HEK293 (cell line): ENCODE measurements around the gene FCMR.

Experiments used
- GLI4 ChIP-seq: fragments of 450-650 bp; formaldehyde crosslinking; IDR thresholded peaks from 2 replicates; pipeline ENCODE4 v1.5.1; 2016; ENCODE audit warnings: missing biosample characterization, missing genetic modification characterization
- GLIS1 ChIP-seq: fragments of 450-650 bp; formaldehyde crosslinking; IDR thresholded peaks from 2 replicates; pipeline ENCODE4 v1.5.1; 2016; ENCODE audit warnings: missing biosample characterization, missing genetic modification characterization
- ZFP3 ChIP-seq: fragments of 450-650 bp; formaldehyde crosslinking; IDR thresholded peaks from 2 replicates; pipeline ENCODE4 v1.5.1; 2016; ENCODE audit warnings: low read depth, missing biosample characterization, missing genetic modification characterization
- ZNF184 ChIP-seq: fragments of 450-650 bp; IDR thresholded peaks from 2 replicates; pipeline ENCODE4 v1.5.1; 2018; ENCODE audit warnings: missing biosample characterization, mild to moderate bottlenecking, missing genetic modification characterization
- ZNF747 ChIP-seq: fragments of 450-650 bp; formaldehyde crosslinking; IDR thresholded peaks from 2 replicates; pipeline ENCODE4 v1.5.1; 2016; ENCODE audit warnings: missing biosample characterization, missing genetic modification characterization
- TF ChIP-seq, protein P1 (sequence below): fragments of 450-650 bp; formaldehyde crosslinking; IDR thresholded peaks from 2 replicates; pipeline ENCODE4 v1.5.1; 2016; ENCODE audit warnings: missing biosample characterization, missing genetic modification characterization
- TF ChIP-seq, protein P2 (sequence below): fragments of 450-650 bp; formaldehyde crosslinking; IDR thresholded peaks from 2 replicates; pipeline ENCODE4 v1.5.1; 2016; ENCODE audit warnings: missing biosample characterization, missing genetic modification characterization
- TF ChIP-seq, protein P3 (sequence below): fragments of 450-650 bp; formaldehyde crosslinking; IDR thresholded peaks from 2 replicates; pipeline ENCODE4 v1.5.1; 2016; ENCODE audit warnings: missing biosample characterization, missing genetic modification characterization
- TF ChIP-seq, protein P4 (sequence below): fragments of 450-650 bp; formaldehyde crosslinking; IDR thresholded peaks from 2 replicates; pipeline ENCODE4 v1.5.1; 2016; ENCODE audit warnings: missing biosample characterization, missing genetic modification characterization, low read depth

DNA sequence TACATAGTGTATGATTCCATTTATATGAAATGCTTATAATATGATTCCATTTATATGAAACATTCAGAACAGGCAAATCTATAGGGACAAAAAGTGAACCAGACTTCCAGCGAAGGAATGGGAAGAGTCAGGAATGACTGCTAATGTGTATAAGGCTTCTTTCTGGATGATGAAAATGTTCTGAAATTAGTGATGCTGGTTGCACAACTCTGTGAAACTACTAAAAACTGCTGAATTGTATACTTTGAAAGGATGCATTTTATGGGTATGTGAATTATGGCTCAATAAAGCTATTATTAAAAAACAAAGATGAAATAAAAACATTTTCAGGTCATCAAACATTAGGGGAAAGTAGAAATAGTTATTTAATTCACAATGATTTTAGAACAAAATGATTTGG is 38.6 kb downstream of the FCMR start:
- TF ChIP-seq, protein P1, sequence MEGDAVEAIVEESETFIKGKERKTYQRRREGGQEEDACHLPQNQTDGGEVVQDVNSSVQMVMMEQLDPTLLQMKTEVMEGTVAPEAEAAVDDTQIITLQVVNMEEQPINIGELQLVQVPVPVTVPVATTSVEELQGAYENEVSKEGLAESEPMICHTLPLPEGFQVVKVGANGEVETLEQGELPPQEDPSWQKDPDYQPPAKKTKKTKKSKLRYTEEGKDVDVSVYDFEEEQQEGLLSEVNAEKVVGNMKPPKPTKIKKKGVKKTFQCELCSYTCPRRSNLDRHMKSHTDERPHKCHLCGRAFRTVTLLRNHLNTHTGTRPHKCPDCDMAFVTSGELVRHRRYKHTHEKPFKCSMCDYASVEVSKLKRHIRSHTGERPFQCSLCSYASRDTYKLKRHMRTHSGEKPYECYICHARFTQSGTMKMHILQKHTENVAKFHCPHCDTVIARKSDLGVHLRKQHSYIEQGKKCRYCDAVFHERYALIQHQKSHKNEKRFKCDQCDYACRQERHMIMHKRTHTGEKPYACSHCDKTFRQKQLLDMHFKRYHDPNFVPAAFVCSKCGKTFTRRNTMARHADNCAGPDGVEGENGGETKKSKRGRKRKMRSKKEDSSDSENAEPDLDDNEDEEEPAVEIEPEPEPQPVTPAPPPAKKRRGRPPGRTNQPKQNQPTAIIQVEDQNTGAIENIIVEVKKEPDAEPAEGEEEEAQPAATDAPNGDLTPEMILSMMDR (tag by site-specific recombination) = no peak
- TF ChIP-seq GLIS1 (tag by site-specific recombination) = no peak
- TF ChIP-seq ZFP3 (tag by site-specific recombination) = no peak
- TF ChIP-seq ZNF184 (tag by site-specific recombination) = no peak
- TF ChIP-seq, protein P2, sequence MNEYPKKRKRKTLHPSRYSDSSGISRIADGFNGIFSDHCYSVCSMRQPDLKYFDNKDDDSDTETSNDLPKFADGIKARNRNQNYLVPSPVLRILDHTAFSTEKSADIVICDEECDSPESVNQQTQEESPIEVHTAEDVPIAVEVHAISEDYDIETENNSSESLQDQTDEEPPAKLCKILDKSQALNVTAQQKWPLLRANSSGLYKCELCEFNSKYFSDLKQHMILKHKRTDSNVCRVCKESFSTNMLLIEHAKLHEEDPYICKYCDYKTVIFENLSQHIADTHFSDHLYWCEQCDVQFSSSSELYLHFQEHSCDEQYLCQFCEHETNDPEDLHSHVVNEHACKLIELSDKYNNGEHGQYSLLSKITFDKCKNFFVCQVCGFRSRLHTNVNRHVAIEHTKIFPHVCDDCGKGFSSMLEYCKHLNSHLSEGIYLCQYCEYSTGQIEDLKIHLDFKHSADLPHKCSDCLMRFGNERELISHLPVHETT (tag by site-specific recombination) = no peak
- TF ChIP-seq ZNF747 (tag by site-specific recombination) = no peak
- TF ChIP-seq GLI4 (tag by site-specific recombination) = no peak
- TF ChIP-seq, protein P3, sequence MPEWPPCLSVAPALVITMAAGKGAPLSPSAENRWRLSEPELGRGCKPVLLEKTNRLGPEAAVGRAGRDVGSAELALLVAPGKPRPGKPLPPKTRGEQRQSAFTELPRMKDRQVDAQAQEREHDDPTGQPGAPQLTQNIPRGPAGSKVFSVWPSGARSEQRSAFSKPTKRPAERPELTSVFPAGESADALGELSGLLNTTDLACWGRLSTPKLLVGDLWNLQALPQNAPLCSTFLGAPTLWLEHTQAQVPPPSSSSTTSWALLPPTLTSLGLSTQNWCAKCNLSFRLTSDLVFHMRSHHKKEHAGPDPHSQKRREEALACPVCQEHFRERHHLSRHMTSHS (tag by site-specific recombination) = no peak
- TF ChIP-seq, protein P4, sequence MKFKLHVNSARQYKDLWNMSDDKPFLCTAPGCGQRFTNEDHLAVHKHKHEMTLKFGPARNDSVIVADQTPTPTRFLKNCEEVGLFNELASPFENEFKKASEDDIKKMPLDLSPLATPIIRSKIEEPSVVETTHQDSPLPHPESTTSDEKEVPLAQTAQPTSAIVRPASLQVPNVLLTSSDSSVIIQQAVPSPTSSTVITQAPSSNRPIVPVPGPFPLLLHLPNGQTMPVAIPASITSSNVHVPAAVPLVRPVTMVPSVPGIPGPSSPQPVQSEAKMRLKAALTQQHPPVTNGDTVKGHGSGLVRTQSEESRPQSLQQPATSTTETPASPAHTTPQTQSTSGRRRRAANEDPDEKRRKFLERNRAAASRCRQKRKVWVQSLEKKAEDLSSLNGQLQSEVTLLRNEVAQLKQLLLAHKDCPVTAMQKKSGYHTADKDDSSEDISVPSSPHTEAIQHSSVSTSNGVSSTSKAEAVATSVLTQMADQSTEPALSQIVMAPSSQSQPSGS (tag by site-specific recombination) = no peak
